ENCODE data around the gene SRGAP1.

- no peak for TF ChIP-seq CTCF (IDR thresholded peaks at IDR 0.05; ENCODE audit: poor library complexity, severe bottlenecking)
- TF ChIP-seq POLR2AphosphoS5 (IDR thresholded peaks at IDR 0.05) = no peak
- TF ChIP-seq EZH2 (IDR thresholded peaks at IDR 0.05; ENCODE audit: borderline replicate concordance, insufficient read depth, low read length, poor library complexity, severe bottlenecking) = no peak
- TF ChIP-seq TAF1 (IDR thresholded peaks at IDR 0.05; ENCODE audit: low read depth) = no peak
These were observed 292.6 kb downstream of the SRGAP1 start for GRCh38 chr12:64137117-64137516.

All from neural cell (in vitro differentiated cells).